Thyroid gland (tissue), 4 donors: Measurements from ENCODE around the gene CTCF. TPM values are rescaled to one million over a fixed set of nuclear protein-coding genes. Genes with fewer than 3 reads are reported as not detected.

Experiments used
- DNase-seq, 2 donors: peaks; one replicate each; pipeline ENCODE4 v3.0.0-alpha.2; 2019
- H3K27ac ChIP-seq, 3 donors: fragments of 200-600 bp; sonication (generic); 1 replicate in 2 of 3; 2 replicates in 1 of 3; pipeline ENCODE4 v1.5.1; 2016 to 2019; ENCODE audit warnings: mild to moderate bottlenecking in 1 of 3, moderate library complexity in 1 of 3
- H3K27me3 ChIP-seq: fragments of 200-600 bp; sonication (generic); one replicate; pipeline ENCODE4 v1.5.1; 2019
- H3K36me3 ChIP-seq, 2 donors: fragments of 200-600 bp; sonication (generic); one replicate each; pipeline ENCODE4 v1.5.1; 2016 to 2019
- H3K4me1 ChIP-seq, 2 donors: fragments of 200-600 bp; sonication (generic); one replicate each; pipeline ENCODE4 v1.5.1; 2017 to 2019
- H3K4me3 ChIP-seq, 3 donors: fragments of 200-600 bp; sonication (generic); replicated peaks in 1 of 3; 1 replicate in 2 of 3; 2 replicates in 1 of 3; pipeline ENCODE4 v1.5.1; 2016; ENCODE audit warnings: mild to moderate bottlenecking in 1 of 3
- H3K9me3 ChIP-seq: fragments of 200-600 bp; sonication (generic); one replicate; pipeline ENCODE4 v1.5.1; 2017
- CTCF ChIP-seq, 6 experiments: fragments of 200-600 bp in 3 of 6; fragments of 450-650 bp in 3 of 6; sonication (generic) in 3 of 6; IDR thresholded peaks; one replicate each; pipeline ENCODE4 v1.5.1; 2016 to 2019; ENCODE audit warnings: antibody characterized with exemption in 6 of 6, mild to moderate bottlenecking in 2 of 6, inconsistent platforms in 1 of 6, moderate library complexity in 1 of 6
- POLR2A ChIP-seq, 2 donors: fragments of 450-650 bp; IDR thresholded peaks; one replicate each; pipeline ENCODE4 v1.6.1; 2017; ENCODE audit warnings: antibody characterized with exemption in 2 of 2, mild to moderate bottlenecking in 2 of 2, moderate library complexity in 1 of 2
- WGBS, 2 donors: methylation state at CpG; one replicate each; pipeline ENCODE4 v1.1.5; 2017; 5-methylcytosine and 5-hydroxymethylcytosine counted together
- intact Hi-C: fragments of 100-400 bp; cut with DNase I; formaldehyde crosslinking; loops from one replicate; pipeline ENCODE4 v1.15.1; 2023
- total RNA-seq, 4 donors: library from RNA; depleted of rRNA; stranded (reverse); fragments of >200 nt; gene quantifications; one replicate each; pipeline ENCODE4 v1.2.3, GENCODE V29; 2016

Gene CTCF
- total RNA-seq, 4 donors from 2014 or later, result 37.2 to 52.1 (median 47.2) TPM

- no peaks in the 10 kb centered on the region for H3K36me3 ChIP-seq
- 89 to 94% methylated on average over 3 to 6 of the region's 6 CpGs for WGBS, 2 donors
- H3K27ac ChIP-seq, result no peak overlapping the region
- no peak overlapping the region for H3K4me3 ChIP-seq
- no peak for DNase-seq
- TF ChIP-seq POLR2A (IDR thresholded peaks at IDR 0.05) (no peak), CTCF (IDR thresholded peaks at IDR 0.05) (no peak)
- H3K4me1 ChIP-seq, result peaks cover 30 to 40% of the 10 kb centered on the region in 2 donors
- no peaks in the 10 kb centered on the region for H3K9me3 ChIP-seq
- H3K27me3 ChIP-seq, result no peaks in the 10 kb centered on the region
- intact Hi-C loops, result loop anchor here (10.0 kb wide), 1 partner anchor 271 kb away; the partner anchor contains the start of genes CTRL and PSMB10
These were observed 101.5 kb downstream of the CTCF start for GRCh38 chr16:67663877-67664222.

GRCh38 chr16:67664258-67664657 is 101.9 kb downstream of the CTCF start:
- Histone ChIP-seq H3K4me1 (peaks cover 28 to 37% of the 10 kb centered on the region in 2 donors), H3K27me3 (no peaks in the 10 kb centered on the region), H3K9me3 (no peaks in the 10 kb centered on the region), H3K27ac (no peak overlapping the region), H3K4me3 (no peak overlapping the region), H3K36me3 (no peaks in the 10 kb centered on the region)
- intact Hi-C loops, result loop anchor here (10.0 kb wide), 1 partner anchor 271 kb away; the partner anchor contains the start of genes CTRL and PSMB10
- 84 to 97% methylated on average over 4 of the region's 4 CpGs for WGBS, 2 donors
- no peak for TF ChIP-seq CTCF (IDR thresholded peaks at IDR 0.05)
- TF ChIP-seq POLR2A (IDR thresholded peaks at IDR 0.05), result no peak
- DNase-seq, result no peak

- no peak for DNase-seq
- Histone ChIP-seq H3K4me3 (no peak overlapping the region), H3K27ac (no peak overlapping the region), H3K4me1 (peaks cover 22 to 32% of the 10 kb centered on the region in 2 donors), H3K36me3 (no peaks in the 10 kb centered on the region), H3K27me3 (no peaks in the 10 kb centered on the region), H3K9me3 (no peaks in the 10 kb centered on the region)
- TF ChIP-seq POLR2A (IDR thresholded peaks at IDR 0.05) (no peak), CTCF (IDR thresholded peaks at IDR 0.05) (no peak)
- 85 to 92% methylated on average over 7 of the region's 7 CpGs for WGBS, 2 donors
- intact Hi-C loops, result loop anchor here (5.0 to 10.0 kb wide), 3 partner anchors 103 to 270 kb away; partner anchors contain the start of genes CTCF, CTRL and PSMB10
These were observed 102.5 kb downstream of the CTCF start for GRCh38 chr16:67664871-67665270.

DNA sequence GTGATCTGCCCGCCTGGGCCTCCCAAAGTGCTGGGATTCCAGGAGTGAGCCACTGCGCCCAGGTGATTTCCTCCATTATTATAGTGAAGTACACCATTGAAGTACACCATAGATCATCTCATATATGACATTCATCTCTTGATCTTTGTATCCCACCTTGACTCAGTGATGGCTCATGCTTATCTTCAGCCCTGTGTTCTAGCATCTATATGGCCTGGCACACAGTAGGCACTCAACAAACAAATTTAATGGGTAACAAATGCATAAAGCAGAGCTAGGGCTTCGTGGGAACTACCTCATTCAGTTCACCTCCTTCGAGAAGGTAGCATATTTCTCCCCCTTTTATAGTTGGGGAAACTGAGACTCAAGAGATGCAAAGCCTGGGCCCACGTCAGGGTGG is 103.3 kb downstream of the CTCF start:
- 79% methylated on average over 5 of the region's 5 CpGs for WGBS, 2 donors
- no peak for DNase-seq
- TF ChIP-seq CTCF (IDR thresholded peaks at IDR 0.05) (no peak), POLR2A (IDR thresholded peaks at IDR 0.05) (no peak)
- Histone ChIP-seq H3K4me1 (peaks cover 22 to 32% of the 10 kb centered on the region in 2 donors), H3K27ac (no peak overlapping the region), H3K27me3 (no peaks in the 10 kb centered on the region), H3K36me3 (no peaks in the 10 kb centered on the region), H3K9me3 (no peaks in the 10 kb centered on the region), H3K4me3 (peak overlapping the region in 2 of 3 donors; percentile 72 to 86)
- intact Hi-C loops, result loop anchor here (5.0 to 10.0 kb wide), 3 partner anchors 103 to 269 kb away; partner anchors contain the start of genes CTCF, CTRL and PSMB10

- peak overlapping the region; percentile 72 to 86 (median 85) for H3K4me3 ChIP-seq
- peaks cover 21 to 30% of the 10 kb centered on the region in 2 donors for H3K4me1 ChIP-seq
- 1 to 3% methylated on average over 16 to 31 of the region's 46 CpGs for WGBS, 2 donors
- TF ChIP-seq CTCF (IDR thresholded peaks at IDR 0.05) (no peak), POLR2A (IDR thresholded peaks at IDR 0.05) (no peak)
- no peaks in the 10 kb centered on the region for H3K9me3 ChIP-seq
- DNase-seq, result peak; percentile 46 to 57
- intact Hi-C loops, result loop anchor here (5.0 to 10.0 kb wide), 3 partner anchors 104 to 269 kb away; partner anchors contain the start of genes CTCF, CTRL and PSMB10
- H3K36me3 ChIP-seq, result no peaks in the 10 kb centered on the region
- peak overlapping the region in 2 of 3 donors; percentile 76 to 84 for H3K27ac ChIP-seq
- H3K27me3 ChIP-seq, result no peaks in the 10 kb centered on the region
These were observed 103.8 kb downstream of the CTCF start for GRCh38 chr16:67666032-67666551.
